Stimulated activated naive CD8-positive, alpha-beta T cell treated with anti-CD3 and anti-CD28 coated beads, Interleukin-15, amount 100 ng/mL, for 72 hours (primary cell): ENCODE data around the gene FOXRED1.
A peak's percentile ranks its signal among the peaks of the same experiment; 100 is the strongest.

Experiments
- ATAC-seq: fragments of 150-1000 bp; cut with Tn5 transposase; 2 replicates; pipeline ENCODE4 v1.10.0; 2021; ENCODE audit warnings: mild to moderate bottlenecking, moderate library complexity
- DNase-seq, 2 donors: peaks; one replicate each; pipeline ENCODE4 v3.0.0; 2021 to 2022
- H3K27ac Mint-ChIP-seq, 2 donors: one replicate each; pipeline ENCODE4 v1.8.0; 2022; ENCODE audit warnings: mild to moderate bottlenecking in 2 of 2, mixed read lengths in 2 of 2, moderate library complexity in 2 of 2
- H3K27me3 Mint-ChIP-seq: one replicate; pipeline ENCODE4 v1.8.0; 2022; ENCODE audit warnings: mixed read lengths
- H3K4me1 Mint-ChIP-seq: one replicate; pipeline ENCODE4 v1.8.0; 2022; ENCODE audit warnings: mild to moderate bottlenecking, mixed read lengths
- H3K4me3 Mint-ChIP-seq, 2 donors: one replicate each; pipeline ENCODE4 v1.8.0; 2022; ENCODE audit warnings: mild to moderate bottlenecking in 2 of 2, mixed read lengths in 2 of 2, moderate library complexity in 1 of 2
- H3K9me3 Mint-ChIP-seq, 2 donors: one replicate each; pipeline ENCODE4 v1.8.0; 2022; ENCODE audit warnings: mixed read lengths in 2 of 2

Gene FOXRED1

GRCh38 chr11:126257764-126258163 lies 11.2 kb upstream of the FOXRED1 start:
- H3K4me1 Mint-ChIP-seq: no peaks in the 10 kb centered on the region
- no peaks in the 10 kb centered on the region for H3K9me3 Mint-ChIP-seq
- no peak for DNase-seq
- no peak for ATAC-seq
- no peaks in the 10 kb centered on the region for H3K27me3 Mint-ChIP-seq
- no peak overlapping the region for H3K4me3 Mint-ChIP-seq
- no peak overlapping the region for H3K27ac Mint-ChIP-seq

DNA sequence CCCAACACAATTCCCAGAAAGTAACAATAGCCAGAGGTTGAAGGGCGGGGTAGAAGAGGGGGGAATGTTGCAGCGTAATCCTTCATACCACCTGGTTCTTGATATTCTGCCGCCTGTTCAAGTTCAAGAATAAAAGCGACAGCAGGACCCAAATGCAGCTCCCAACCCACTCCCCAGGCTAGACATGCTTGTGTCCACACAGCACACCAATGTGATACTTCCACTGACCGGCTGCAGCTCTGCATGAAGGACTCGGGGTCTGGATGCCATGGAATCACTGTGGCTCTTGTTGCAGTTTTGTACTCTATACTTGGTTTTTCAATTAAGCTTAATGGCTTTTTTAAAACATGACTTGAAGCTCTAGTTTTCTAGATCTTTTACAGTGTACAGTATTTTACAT lies 6.7 kb upstream of the FOXRED1 start:
- no peak for ATAC-seq
- no peak overlapping the region for H3K4me3 Mint-ChIP-seq
- no peak overlapping the region for H3K27ac Mint-ChIP-seq
- no peaks in the 10 kb centered on the region for H3K9me3 Mint-ChIP-seq
- peaks cover 17% of the 10 kb centered on the region for H3K4me1 Mint-ChIP-seq
- no peak for DNase-seq
- no peaks in the 10 kb centered on the region for H3K27me3 Mint-ChIP-seq

DNA sequence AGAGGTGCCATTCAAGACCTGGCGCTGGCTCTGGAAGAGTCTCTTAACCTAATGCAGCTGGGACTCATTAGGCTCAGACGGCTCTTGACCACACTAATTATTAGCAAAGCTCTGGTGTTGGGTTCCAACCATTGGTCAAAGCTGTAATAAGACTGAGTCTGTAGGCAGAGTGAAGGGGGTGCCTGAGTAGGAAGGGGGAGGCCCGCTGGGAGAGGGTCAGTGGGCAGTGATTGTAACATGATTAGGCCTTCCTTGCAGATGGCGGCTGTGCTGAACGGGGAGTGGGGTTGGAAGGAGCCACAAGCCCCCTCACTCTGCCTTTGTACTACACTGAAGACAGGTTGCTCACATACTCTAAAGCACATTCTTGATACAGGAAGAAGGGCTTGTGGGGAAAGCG lies 5.5 kb upstream of the FOXRED1 start:
- DNase-seq: no peak
- no peak overlapping the region for H3K4me3 Mint-ChIP-seq
- peak overlapping the region in 1 of 2 donors; percentile 74 for H3K27ac Mint-ChIP-seq
- no peak for ATAC-seq
- H3K27me3 Mint-ChIP-seq: no peaks in the 10 kb centered on the region
- no peaks in the 10 kb centered on the region for H3K9me3 Mint-ChIP-seq
- peaks cover 25% of the 10 kb centered on the region for H3K4me1 Mint-ChIP-seq

GRCh38 chr11:126265811-126266210 lies 3.1 kb upstream of the FOXRED1 start:
- no peak for ATAC-seq
- Mint-ChIP-seq H3K4me3 (no peak overlapping the region), H3K27ac (no peak overlapping the region)

GRCh38 chr11:126267650-126268049 lies 1.3 kb upstream of the FOXRED1 start:
- Mint-ChIP-seq H3K4me3 (peak overlapping the region; percentile 98 to 99), H3K4me1 (peaks cover 50% of the 10 kb centered on the region), H3K27ac (peak overlapping the region; percentile 99), H3K27me3 (no peaks in the 10 kb centered on the region), H3K9me3 (no peaks in the 10 kb centered on the region)
- no peak for ATAC-seq
- DNase-seq: no peak

More at GRCh38 chr11:126265811-126266210, 3.1 kb upstream of the FOXRED1 start:
- no peak for DNase-seq
- Mint-ChIP-seq H3K9me3 (no peaks in the 10 kb centered on the region), H3K4me1 (peaks cover 44% of the 10 kb centered on the region), H3K27me3 (no peaks in the 10 kb centered on the region)

DNA sequence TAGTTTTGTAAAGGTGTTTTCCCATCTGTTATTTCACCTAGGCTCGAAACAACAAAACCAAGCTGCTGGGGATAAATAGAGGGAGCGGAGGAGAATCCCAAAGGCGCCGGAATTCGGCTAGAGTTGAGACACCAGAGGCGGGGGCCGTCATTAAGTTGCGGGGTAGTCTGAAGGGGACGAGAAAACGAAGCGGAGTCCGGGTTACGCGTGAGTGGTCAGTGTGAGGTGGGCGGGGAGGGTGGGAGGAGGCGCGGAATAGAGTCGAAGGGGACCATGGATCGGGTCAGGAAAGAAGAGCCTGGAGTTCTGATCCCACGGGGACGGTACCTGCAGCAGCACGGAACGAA lies 620 bp upstream of the FOXRED1 start:
- peak overlapping the region; percentile 99 for H3K27ac Mint-ChIP-seq
- H3K9me3 Mint-ChIP-seq: no peaks in the 10 kb centered on the region
- peaks cover 50% of the 10 kb centered on the region for H3K4me1 Mint-ChIP-seq
- peak overlapping the region; percentile 98 to 99 for H3K4me3 Mint-ChIP-seq
- ATAC-seq: peak; percentile 6
- DNase-seq: no peak
- no peaks in the 10 kb centered on the region for H3K27me3 Mint-ChIP-seq

DNA sequence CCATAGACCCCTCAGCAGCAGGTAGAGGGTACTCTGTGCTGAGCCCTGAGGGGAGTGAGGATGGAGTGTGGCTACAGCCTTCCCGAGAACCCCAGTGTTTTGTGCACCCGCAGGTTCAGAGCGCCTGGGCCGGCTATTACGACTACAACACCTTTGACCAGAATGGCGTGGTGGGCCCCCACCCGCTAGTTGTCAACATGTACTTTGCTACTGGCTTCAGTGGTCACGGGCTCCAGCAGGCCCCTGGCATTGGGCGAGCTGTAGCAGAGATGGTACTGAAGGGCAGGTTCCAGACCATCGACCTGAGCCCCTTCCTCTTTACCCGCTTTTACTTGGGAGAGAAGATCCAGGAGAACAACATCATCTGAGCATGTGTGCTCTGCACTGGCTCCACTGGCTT lies 8.4 kb downstream of the FOXRED1 start:
- Mint-ChIP-seq H3K4me3 (no peak overlapping the region), H3K9me3 (no peaks in the 10 kb centered on the region), H3K27ac (no peak overlapping the region), H3K4me1 (peaks cover 33% of the 10 kb centered on the region), H3K27me3 (no peaks in the 10 kb centered on the region)
- ATAC-seq (no peak), DNase-seq (no peak)

DNA sequence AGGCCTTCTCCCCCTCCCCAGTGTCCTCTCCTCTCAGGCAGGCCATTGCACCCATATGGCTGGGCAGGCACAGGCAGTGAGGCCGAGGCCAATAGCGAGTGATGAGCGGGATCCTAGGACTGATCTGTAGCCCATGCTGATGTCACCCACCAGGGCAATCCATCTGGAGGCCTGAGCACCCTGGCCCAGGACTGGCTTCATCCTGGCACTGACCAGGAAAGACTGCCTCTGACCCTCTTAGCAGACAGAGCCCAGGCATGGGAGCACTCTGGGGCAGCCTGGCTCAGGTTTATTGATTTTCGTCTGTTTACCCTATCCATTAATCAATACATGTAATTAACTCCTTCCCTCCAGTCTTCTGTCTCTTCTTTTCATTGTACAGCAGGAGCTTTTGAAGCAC lies 8.8 kb downstream of the FOXRED1 start:
- Mint-ChIP-seq H3K4me3 (no peak overlapping the region), H3K9me3 (no peaks in the 10 kb centered on the region), H3K4me1 (peaks cover 36% of the 10 kb centered on the region), H3K27ac (no peak overlapping the region), H3K27me3 (no peaks in the 10 kb centered on the region)
- DNase-seq: no peak
- no peak for ATAC-seq

GRCh38 chr11:126279191-126279590 lies 10.2 kb downstream of the FOXRED1 start:
- peaks cover 40% of the 10 kb centered on the region for H3K4me1 Mint-ChIP-seq
- H3K4me3 Mint-ChIP-seq: no peak overlapping the region
- no peak for DNase-seq
- no peaks in the 10 kb centered on the region for H3K9me3 Mint-ChIP-seq
- H3K27ac Mint-ChIP-seq: no peak overlapping the region
- H3K27me3 Mint-ChIP-seq: no peaks in the 10 kb centered on the region
- no peak for ATAC-seq

DNA sequence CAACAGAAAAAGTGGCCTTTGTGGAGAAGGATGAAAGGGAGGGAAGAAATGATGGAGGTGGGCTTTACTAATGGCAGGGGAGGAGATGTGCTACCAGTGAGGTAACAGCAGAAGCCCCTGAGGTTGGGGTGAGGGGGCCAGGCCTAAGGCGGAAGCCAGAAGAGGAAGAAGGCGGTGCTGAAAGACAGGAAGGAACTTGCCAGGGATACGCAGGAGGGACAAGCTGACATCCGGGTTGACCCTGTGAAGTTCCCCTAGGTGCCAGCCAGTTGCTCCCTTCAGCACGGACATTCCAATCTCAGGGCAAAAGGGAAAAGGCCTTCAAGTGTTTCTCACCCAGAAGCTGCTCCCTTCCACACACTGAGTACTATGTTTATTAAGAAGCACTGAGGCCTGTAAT lies 11.6 kb downstream of the FOXRED1 start:
- peak overlapping the region; percentile 71 to 87 for H3K27ac Mint-ChIP-seq

GRCh38 chr11:126281245-126281644 lies 12.3 kb downstream of the FOXRED1 start:
- DNase-seq (no peak), ATAC-seq (no peak)
- no peaks in the 10 kb centered on the region for H3K27me3 Mint-ChIP-seq
- peak overlapping the region in 1 of 2 donors; percentile 97 for H3K4me3 Mint-ChIP-seq
- H3K9me3 Mint-ChIP-seq: no peaks in the 10 kb centered on the region
- no peak overlapping the region for H3K27ac Mint-ChIP-seq
- peaks cover 52% of the 10 kb centered on the region for H3K4me1 Mint-ChIP-seq

More for the DNA sequence above, 11.6 kb downstream of the FOXRED1 start:
- H3K27me3 Mint-ChIP-seq: no peaks in the 10 kb centered on the region
- no peaks in the 10 kb centered on the region for H3K9me3 Mint-ChIP-seq
- H3K4me3 Mint-ChIP-seq: no peak overlapping the region
- H3K4me1 Mint-ChIP-seq: peaks cover 52% of the 10 kb centered on the region
- DNase-seq: no peak
- no peak for ATAC-seq

GRCh38 chr11:126281666-126282175 lies 12.8 kb downstream of the FOXRED1 start:
- peak overlapping the region in 1 of 2 donors; percentile 87 for H3K27ac Mint-ChIP-seq
- no peak for DNase-seq
- H3K9me3 Mint-ChIP-seq: no peaks in the 10 kb centered on the region
- peak overlapping the region; percentile 97 to 98 for H3K4me3 Mint-ChIP-seq
- peaks cover 54% of the 10 kb centered on the region for H3K4me1 Mint-ChIP-seq
- no peaks in the 10 kb centered on the region for H3K27me3 Mint-ChIP-seq
- no peak for ATAC-seq

DNA sequence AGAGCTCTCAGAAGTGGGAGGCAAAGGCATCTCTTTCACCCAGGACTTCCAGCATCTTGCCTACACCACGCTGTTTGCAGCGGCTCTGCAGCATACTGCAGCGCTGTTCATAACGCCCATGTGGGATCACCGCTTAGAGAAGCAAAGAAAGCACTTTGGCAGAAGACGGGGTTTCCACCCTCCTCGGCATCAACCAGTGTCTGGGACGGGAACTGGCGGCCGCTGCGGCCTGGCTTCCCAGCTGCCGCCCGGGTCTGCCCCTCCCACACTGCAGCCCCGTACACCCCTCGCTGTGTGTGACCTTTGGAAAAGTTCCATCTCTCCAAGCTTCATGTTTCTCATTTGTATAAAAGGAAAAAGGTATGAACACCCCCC lies 13.4 kb downstream of the FOXRED1 start:
- H3K9me3 Mint-ChIP-seq: no peaks in the 10 kb centered on the region
- H3K4me3 Mint-ChIP-seq: peak overlapping the region; percentile 97 to 98
- ATAC-seq (peak; percentile 51), DNase-seq (peak; percentile 36 to 48)
- peaks cover 58% of the 10 kb centered on the region for H3K4me1 Mint-ChIP-seq
- H3K27me3 Mint-ChIP-seq: no peaks in the 10 kb centered on the region
- peak overlapping the region; percentile 97 to 98 for H3K27ac Mint-ChIP-seq

DNA sequence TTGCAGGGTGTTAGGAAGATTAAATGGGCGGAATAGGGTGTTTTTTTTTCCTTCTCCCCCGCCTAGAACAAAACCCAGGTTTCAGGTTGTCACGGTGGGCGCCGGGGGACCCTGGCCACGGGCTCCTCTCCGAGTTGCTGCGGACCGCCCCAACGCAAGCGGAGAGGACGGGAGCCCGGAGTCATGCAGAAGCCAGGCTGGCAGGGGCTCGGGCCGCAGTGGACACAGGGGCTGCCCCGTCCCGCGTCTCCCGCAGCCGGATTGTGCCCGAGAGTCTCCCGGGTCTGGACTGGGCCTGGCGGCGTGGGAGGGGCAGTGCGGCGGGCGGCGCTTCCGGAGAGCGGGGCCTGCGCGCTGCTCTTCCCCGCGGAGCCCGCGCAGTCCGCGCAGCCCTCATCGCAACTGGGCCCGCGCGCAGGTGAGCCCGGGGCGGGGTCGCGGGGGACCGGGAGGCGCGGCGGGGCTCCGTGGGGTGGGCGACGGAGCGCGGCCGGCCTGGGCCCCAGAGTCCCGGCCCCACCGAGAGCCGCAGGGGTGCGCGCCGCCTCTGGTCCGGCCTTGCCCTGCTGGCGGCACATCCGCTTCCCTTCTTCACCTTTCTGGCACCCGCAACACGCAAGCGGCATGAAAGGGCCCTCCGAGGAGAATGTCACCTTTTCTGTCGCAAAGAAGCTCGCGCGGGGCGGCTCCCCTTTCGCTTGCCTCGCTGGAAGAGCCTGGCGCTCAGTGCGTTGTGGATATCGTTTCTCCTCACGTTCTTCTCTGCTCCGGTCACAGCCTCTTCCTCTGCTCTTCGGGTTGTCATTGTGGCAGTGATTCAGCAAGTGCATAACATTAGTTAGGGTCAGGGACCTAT lies 14.0 kb downstream of the FOXRED1 start, which contains the start of gene TIRAP:
Gene TIRAP (plus strand): TSS at position 358 of the 856 bp plus-strand sequence. CDS start 7,802 bp downstream, outside the sequence.
- H3K9me3 Mint-ChIP-seq: no peaks in the 10 kb centered on the region
- peak within 1 kb of the TSS; percentile 98 to 99 for H3K27ac Mint-ChIP-seq
- peaks cover 59% of the 10 kb centered on the region for H3K4me1 Mint-ChIP-seq
- peak; percentile 70 to 74 for DNase-seq
- peak within 1 kb of the TSS; percentile 97 to 98 for H3K4me3 Mint-ChIP-seq
- ATAC-seq: peak; percentile 80
- no peaks in the 10 kb centered on the region for H3K27me3 Mint-ChIP-seq

- peaks cover 65% of the 10 kb centered on the region for H3K4me1 Mint-ChIP-seq
- DNase-seq (peak; percentile 79 to 86), ATAC-seq (peak; percentile 54)
- H3K27me3 Mint-ChIP-seq: no peaks in the 10 kb centered on the region
- no peaks in the 10 kb centered on the region for H3K9me3 Mint-ChIP-seq
- H3K27ac Mint-ChIP-seq: peak overlapping the region in 1 of 2 donors; percentile 80
- peak overlapping the region; percentile 97 to 98 for H3K4me3 Mint-ChIP-seq
These were observed 15.9 kb downstream of the FOXRED1 start for GRCh38 chr11:126284829-126285228.

DNA sequence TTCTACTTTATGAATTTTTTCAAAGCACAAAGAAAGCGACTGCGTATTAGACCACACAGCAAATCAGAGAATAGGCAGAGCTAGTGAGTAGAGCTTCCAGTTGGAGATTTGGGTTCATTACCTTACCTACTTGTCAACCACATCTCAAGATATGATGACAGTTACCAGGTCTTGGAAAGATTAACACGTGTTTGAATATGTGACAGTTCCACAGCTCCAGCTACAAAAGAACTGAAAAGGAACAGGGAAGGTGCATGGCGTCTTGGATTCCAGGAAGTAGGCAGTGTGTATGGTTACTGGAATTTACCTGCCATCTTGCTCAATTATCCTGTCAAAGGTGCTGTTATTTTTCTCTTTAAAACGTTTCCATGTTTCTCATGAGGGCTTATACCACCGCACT lies 19.3 kb downstream of the FOXRED1 start:
- no peak for ATAC-seq
- no peak overlapping the region for H3K4me3 Mint-ChIP-seq
- no peak overlapping the region for H3K27ac Mint-ChIP-seq
- no peak for DNase-seq
- H3K27me3 Mint-ChIP-seq: no peaks in the 10 kb centered on the region
- no peaks in the 10 kb centered on the region for H3K9me3 Mint-ChIP-seq
- H3K4me1 Mint-ChIP-seq: peaks cover 48% of the 10 kb centered on the region
